IMR-90 (cell line): ENCODE measurements around the gene PDXDC1. TPM values are rescaled to one million over a fixed set of nuclear protein-coding genes. Genes with fewer than 3 reads are reported as not detected.
"Not testable (repeated sequence)": the region's sequence is repeated elsewhere in the genome, so short reads cannot be mapped to it uniquely, and the experiment has no call there.

Experiments used
- ATAC-seq: fragments of 200-7000 bp; cut with Tn5 transposase; 2 replicates; pipeline ENCODE4 v1.9.1; 2020; ENCODE audit warnings: low read depth, mild to moderate bottlenecking, moderate library complexity
- BruUV-seq: library from RNA; stranded (reverse); fragments of 400-500 nt; replicated peaks from 2 replicates; lab custom pipeline; 2021; lab: Mats Ljungman, UMichigan
- CTCF ChIA-PET: fragments of 300-600 bp; formaldehyde crosslinking; extraction: SDS; loops from one replicate; lab custom pipeline; 2021; ENCODE audit warnings: antibody characterized with exemption; lab: Yijun Ruan, JAX
- POLR2A ChIA-PET: fragments of 300-600 bp; sonication (Branson Sonifier 250); formaldehyde crosslinking; loops from one replicate; lab custom pipeline; 2022; ENCODE audit warnings: antibody characterized with exemption; ENCODE audit not compliant: unreplicated experiment; lab: Charles Lee
- DNase-seq: peaks from one replicate; pipeline ENCODE4 v3.0.0; 2013
- H2AFZ ChIP-seq: replicated peaks from 2 replicates; pipeline ENCODE3; 2013; ENCODE audit warnings: low read length, mild to moderate bottlenecking; ENCODE audit not compliant: poor library complexity
- H2AK5ac ChIP-seq: 2 replicates; pipeline ENCODE4 v1.6.1; 2013; ENCODE audit warnings: low read depth, low read length, inconsistent platforms
- H2AK9ac ChIP-seq: replicated peaks from 2 replicates; pipeline ENCODE3; 2013; ENCODE audit warnings: mild to moderate bottlenecking, low read depth, low read length, moderate library complexity; ENCODE audit not compliant: poor library complexity
- H2BK120ac ChIP-seq: 2 replicates; pipeline ENCODE4 v1.6.1; 2013; ENCODE audit warnings: low read depth, low read length, inconsistent platforms
- H2BK15ac ChIP-seq: 3 replicates; pipeline ENCODE4 v1.6.1; 2013; ENCODE audit warnings: low read depth, low read length, inconsistent platforms
- H2BK20ac ChIP-seq: 2 replicates; pipeline ENCODE4 v1.6.1; 2013; ENCODE audit warnings: low read depth, mild to moderate bottlenecking, inconsistent platforms, low read length, moderate library complexity
- H2BK5ac ChIP-seq: 2 replicates; pipeline ENCODE4 v1.6.1; 2013; ENCODE audit warnings: mild to moderate bottlenecking, low read depth, low read length, inconsistent platforms; ENCODE audit not compliant: poor library complexity, severe bottlenecking
- H3K14ac ChIP-seq: replicated peaks from 2 replicates; pipeline ENCODE4 v1.6.1; 2013; ENCODE audit warnings: low read depth, low read length, inconsistent platforms
- H3K18ac ChIP-seq: 2 replicates; pipeline ENCODE4 v1.6.1; 2013; ENCODE audit warnings: low read depth, low read length, control low read depth
- H3K23ac ChIP-seq: 2 replicates; pipeline ENCODE4 v1.6.1; 2013; ENCODE audit warnings: low read depth, low read length, inconsistent platforms
- H3K27ac ChIP-seq: 2 replicates; pipeline ENCODE4 v1.5.1; 2013; ENCODE audit warnings: mild to moderate bottlenecking, control low read depth, low read length; ENCODE audit not compliant: insufficient read depth
- H3K27me3 ChIP-seq: 2 replicates; pipeline ENCODE4 v1.6.1; 2013; ENCODE audit warnings: low read length; ENCODE audit not compliant: control insufficient read depth, insufficient read depth
- H3K36me3 ChIP-seq: 2 replicates; pipeline ENCODE4 v1.6.1; 2013; ENCODE audit warnings: low read length, mixed read lengths; ENCODE audit not compliant: control insufficient read depth, insufficient read depth
- H3K4ac ChIP-seq: 2 replicates; pipeline ENCODE4 v1.6.1; 2013; ENCODE audit warnings: low read depth, low read length, inconsistent platforms
- H3K4me1 ChIP-seq: 2 replicates; pipeline ENCODE4 v1.6.1; 2013; ENCODE audit warnings: low read length, mixed read lengths; ENCODE audit not compliant: control insufficient read depth, insufficient read depth
- H3K4me2 ChIP-seq: 2 replicates; pipeline ENCODE4 v1.6.1; 2013; ENCODE audit warnings: low read depth, mild to moderate bottlenecking, control low read depth, low read length, moderate library complexity
- H3K4me3 ChIP-seq: 2 replicates; pipeline ENCODE4 v1.5.1; 2013; ENCODE audit warnings: low read depth, mild to moderate bottlenecking, control low read depth, low read length, moderate library complexity; ENCODE audit not compliant: insufficient read depth
- H3K56ac ChIP-seq: 2 replicates; pipeline ENCODE4 v1.6.1; 2013; ENCODE audit warnings: low read length, inconsistent platforms; ENCODE audit not compliant: insufficient read depth; ENCODE audit errors: extremely low read depth
- H3K79me1 ChIP-seq, 2 experiments: 2 replicates each; pipeline ENCODE4 v1.6.1; 2013; ENCODE audit warnings: low read length in 2 of 2, inconsistent platforms in 1 of 2, low read depth in 1 of 2
- H3K9ac ChIP-seq: 2 replicates; pipeline ENCODE4 v1.6.1; 2013; ENCODE audit warnings: low read depth, low read length, control low read depth
- H3K9me1 ChIP-seq: 2 replicates; pipeline ENCODE4 v1.6.1; 2013; ENCODE audit warnings: low read length, inconsistent platforms; ENCODE audit not compliant: insufficient read depth
- H3K9me3 ChIP-seq: 2 replicates; pipeline ENCODE4 v1.6.1; 2013; ENCODE audit warnings: low read length; ENCODE audit not compliant: control insufficient read depth, insufficient read depth
- H4K20me1 ChIP-seq: 2 replicates; pipeline ENCODE4 v1.6.1; 2013; ENCODE audit warnings: low read length, inconsistent platforms; ENCODE audit not compliant: insufficient read depth
- H4K5ac ChIP-seq: 2 replicates; pipeline ENCODE4 v1.6.1; 2013; ENCODE audit warnings: mild to moderate bottlenecking, low read depth, low read length, control low read depth
- H4K8ac ChIP-seq, 2 experiments: 2 replicates each; pipeline ENCODE4 v1.6.1; 2013; ENCODE audit warnings: low read depth in 2 of 2, low read length in 2 of 2, control low read depth in 1 of 2, inconsistent platforms in 1 of 2
- H4K91ac ChIP-seq: 2 replicates; pipeline ENCODE4 v1.6.1; 2013; ENCODE audit warnings: low read depth, low read length, inconsistent platforms; ENCODE audit not compliant: insufficient read depth
- WGBS, 2 experiments: methylation state at CpG; one replicate each; pipeline versions ENCODE4 v1.1.5 to v1.1.7; 2013; ENCODE audit warnings: missing lambda C conversion rate in 2 of 2; ENCODE audit not compliant: insufficient read length in 1 of 2; ENCODE audit errors: extremely low coverage in 2 of 2; 5-methylcytosine and 5-hydroxymethylcytosine counted together
- dilution Hi-C: fragments of 300-500 bp; cut with HindIII; formaldehyde crosslinking; loops from one replicate; pipeline ENCODE4 v1.14.3; 2018; ENCODE audit warnings: low sequenced_read_pairs; ENCODE audit not compliant: unreplicated experiment
- in situ Hi-C: fragments of 300-500 bp; cut with MboI; formaldehyde crosslinking; loops from 3 replicates; pipeline ENCODE4 v1.14.3; 2019; ENCODE audit warnings: low sequenced_read_pairs, inconsistent platforms, mixed read lengths
- intact Hi-C: fragments of 100-400 bp; cut with micrococcal nuclease; formaldehyde crosslinking; loops from 2 replicates; pipeline ENCODE4 v1.10.0; 2022
- polyA plus RNA-seq, 3 experiments: library from polyadenylated mRNA; depleted of rRNA; stranded (reverse); fragments of >200 nt; gene quantifications; 2 replicates each; pipeline ENCODE4 v1.2.3, GENCODE V29; 2012; ENCODE audit warnings: low replicate concordance in 1 of 3
- total RNA-seq: library from RNA; depleted of rRNA; stranded (reverse); fragments of >200 nt; gene quantifications from 2 replicates; pipeline ENCODE4 v1.2.3, GENCODE V29; 2012

Gene PDXDC1
- total and polyA plus RNA-seq, 2 of the 4 experiments (the other 2 are of a cell fraction), result 68.7 to 117 TPM

- H4K5ac ChIP-seq, H3K9me1 ChIP-seq, H3K9ac ChIP-seq, H3K27me3 ChIP-seq, H3K18ac ChIP-seq, H2BK20ac ChIP-seq, H3K27ac ChIP-seq, H3K4me2 ChIP-seq, intact Hi-C loops, H4K8ac ChIP-seq, H4K91ac ChIP-seq, BruUV-seq, ATAC-seq, DNase-seq, H3K4me3 ChIP-seq, H2AK5ac ChIP-seq, H3K14ac ChIP-seq, in situ Hi-C loops, H2AK9ac ChIP-seq, H3K4me1 ChIP-seq, H3K9me3 ChIP-seq, H3K23ac ChIP-seq, H2BK15ac ChIP-seq, H2BK5ac ChIP-seq, H3K4ac ChIP-seq, H2AFZ ChIP-seq, POLR2A ChIA-PET, H3K56ac ChIP-seq, H2BK120ac ChIP-seq, dilution Hi-C loops: not testable (repeated sequence)
- CTCF ChIA-PET, result interaction anchor here (0.6 kb wide), 1 partner anchor 374 kb away, joined by 3 read pairs; no protein-coding TSS in a partner anchor
- peaks cover 31% of the 10 kb centered on the region for H4K20me1 ChIP-seq
- peaks cover 16% of the 10 kb centered on the region for H3K36me3 ChIP-seq
- WGBS, 2 experiments, result no CpG with 5 or more reads among the region's 3 CpGs
- H3K79me1 ChIP-seq, result peaks cover 10 to 41% of the 10 kb centered on the region in 2 experiments; a peak in 3 of 4 replicates
These were observed 25.0 kb downstream of the PDXDC1 start for GRCh38 chr16:14999845-15000244.

- H2BK15ac ChIP-seq, H3K4me3 ChIP-seq, H3K4ac ChIP-seq, H4K91ac ChIP-seq, BruUV-seq, H2BK120ac ChIP-seq, H2BK5ac ChIP-seq, H2AFZ ChIP-seq, H3K14ac ChIP-seq, H3K27ac ChIP-seq, H3K23ac ChIP-seq, in situ Hi-C loops, intact Hi-C loops, H3K56ac ChIP-seq, H3K9me3 ChIP-seq, CTCF ChIA-PET, DNase-seq, H2AK5ac ChIP-seq, H3K27me3 ChIP-seq, H3K9ac ChIP-seq, H2BK20ac ChIP-seq, dilution Hi-C loops, H3K18ac ChIP-seq, H2AK9ac ChIP-seq, POLR2A ChIA-PET, H3K4me2 ChIP-seq, H4K5ac ChIP-seq, H3K4me1 ChIP-seq, H3K9me1 ChIP-seq, H4K8ac ChIP-seq, ATAC-seq: not testable (repeated sequence)
- WGBS, 2 experiments, result no CpG with 5 or more reads among the region's 3 CpGs
- peaks cover 10 to 24% of the 10 kb centered on the region in 2 experiments; a peak in 3 of 4 replicates for H3K79me1 ChIP-seq
- peaks cover 25% of the 10 kb centered on the region for H3K36me3 ChIP-seq
- peaks cover 10% of the 10 kb centered on the region for H4K20me1 ChIP-seq
These were observed 27.6 kb downstream of the PDXDC1 start for GRCh38 chr16:15002448-15002847.
